ENCODE measurements around the gene BCKDHA. TPM values are rescaled to one million over a fixed set of nuclear protein-coding genes. Genes with fewer than 3 reads are reported as not detected.
A peak's percentile ranks its signal among the peaks of the same experiment; 100 is the strongest.

BCKDHA gene
- total and polyA plus RNA-seq, 9 of the 15 experiments (the other 6 are each of a cell fraction or from before 2014, with no cell fraction given) = 4.5 to 52.5 (median 14.1) TPM

DNA sequence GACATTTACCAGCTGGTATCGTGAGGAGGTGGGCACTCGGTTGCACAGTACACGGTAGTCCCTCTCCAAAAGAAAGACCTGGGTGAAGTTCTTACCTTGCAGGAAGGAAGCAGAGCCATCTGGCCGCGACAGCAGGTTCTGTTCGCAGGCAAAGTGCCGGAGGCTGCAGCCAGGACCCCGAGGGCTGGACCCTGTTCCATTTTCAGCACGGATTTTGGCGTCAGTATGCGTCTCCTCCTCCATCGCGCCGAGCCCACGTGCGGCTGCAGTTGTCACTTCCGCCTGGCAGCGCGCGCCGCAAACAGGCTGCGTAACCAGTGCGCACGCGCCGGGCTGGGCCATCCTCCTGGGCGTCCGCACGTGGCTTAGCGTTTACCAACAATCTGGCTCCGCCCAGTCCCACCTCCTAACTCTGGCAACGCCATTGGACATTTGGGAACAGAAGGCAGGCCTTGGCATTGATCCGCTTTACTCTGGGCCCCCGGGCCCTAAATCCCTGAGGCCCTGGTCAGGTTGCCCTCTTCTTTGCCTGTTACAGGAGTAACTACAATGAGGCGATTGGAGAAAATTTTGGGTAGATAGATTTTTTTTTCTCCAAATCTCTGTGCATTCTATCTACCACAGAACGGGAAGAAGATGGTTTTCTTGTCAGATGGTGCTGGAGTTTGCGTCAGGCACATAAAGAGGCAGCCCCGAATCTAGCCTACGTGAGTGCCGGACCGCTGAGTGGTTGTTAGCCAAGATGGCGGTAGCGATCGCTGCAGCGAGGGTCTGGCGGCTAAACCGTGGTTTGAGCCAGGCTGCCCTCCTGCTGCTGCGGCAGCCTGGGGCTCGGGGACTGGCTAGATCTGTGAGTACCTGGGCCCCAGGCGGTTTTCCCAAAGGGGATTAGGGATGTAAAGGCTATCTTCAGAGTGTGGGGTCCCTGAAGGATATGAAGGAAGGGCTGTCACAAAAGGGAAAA is at the start of gene BCKDHA, which contains the start of gene EXOSC5 (continued):
- peak; percentile 90 for TF ChIP-seq PHF20 (IDR thresholded peaks at IDR 0.05; ENCODE audit: partially characterized antibody)
- peak; percentile 98 for TF ChIP-seq SIN3A (IDR thresholded peaks at IDR 0.05; ENCODE audit: borderline replicate concordance in 2 of 2, control insufficient read depth in 1 of 2, low read depth in 2 of 2, low read length in 2 of 2)
- peak; percentile 75 for TF ChIP-seq CREM (IDR thresholded peaks at IDR 0.05; ENCODE audit: low read depth)
- no peak for TF ChIP-seq ZNF76 (CRISPR knock-in tag; IDR thresholded peaks at IDR 0.05; ENCODE audit: borderline replicate concordance)
- peak; percentile 82 for TF ChIP-seq TAF7 (tag; IDR thresholded peaks at IDR 0.05)
- TF ChIP-seq XRCC5 (IDR thresholded peaks at IDR 0.05; ENCODE audit: low read depth, low read length) = 0 out of 2 replicates have a peak, but pooled peaks have one; percentile 27
- peak; percentile 89 for TF ChIP-seq MTA1 (IDR thresholded peaks at IDR 0.05; ENCODE audit: borderline replicate concordance)
- TF ChIP-seq FOSL1 (tag; conservative IDR thresholded peaks at IDR 0.05) = 0 out of 2 replicates have a peak, but pooled peaks have one; percentile 9
- TF ChIP-seq PKNOX1 (IDR thresholded peaks at IDR 0.05) = peak; percentile 79
- TF ChIP-seq, protein P1, sequence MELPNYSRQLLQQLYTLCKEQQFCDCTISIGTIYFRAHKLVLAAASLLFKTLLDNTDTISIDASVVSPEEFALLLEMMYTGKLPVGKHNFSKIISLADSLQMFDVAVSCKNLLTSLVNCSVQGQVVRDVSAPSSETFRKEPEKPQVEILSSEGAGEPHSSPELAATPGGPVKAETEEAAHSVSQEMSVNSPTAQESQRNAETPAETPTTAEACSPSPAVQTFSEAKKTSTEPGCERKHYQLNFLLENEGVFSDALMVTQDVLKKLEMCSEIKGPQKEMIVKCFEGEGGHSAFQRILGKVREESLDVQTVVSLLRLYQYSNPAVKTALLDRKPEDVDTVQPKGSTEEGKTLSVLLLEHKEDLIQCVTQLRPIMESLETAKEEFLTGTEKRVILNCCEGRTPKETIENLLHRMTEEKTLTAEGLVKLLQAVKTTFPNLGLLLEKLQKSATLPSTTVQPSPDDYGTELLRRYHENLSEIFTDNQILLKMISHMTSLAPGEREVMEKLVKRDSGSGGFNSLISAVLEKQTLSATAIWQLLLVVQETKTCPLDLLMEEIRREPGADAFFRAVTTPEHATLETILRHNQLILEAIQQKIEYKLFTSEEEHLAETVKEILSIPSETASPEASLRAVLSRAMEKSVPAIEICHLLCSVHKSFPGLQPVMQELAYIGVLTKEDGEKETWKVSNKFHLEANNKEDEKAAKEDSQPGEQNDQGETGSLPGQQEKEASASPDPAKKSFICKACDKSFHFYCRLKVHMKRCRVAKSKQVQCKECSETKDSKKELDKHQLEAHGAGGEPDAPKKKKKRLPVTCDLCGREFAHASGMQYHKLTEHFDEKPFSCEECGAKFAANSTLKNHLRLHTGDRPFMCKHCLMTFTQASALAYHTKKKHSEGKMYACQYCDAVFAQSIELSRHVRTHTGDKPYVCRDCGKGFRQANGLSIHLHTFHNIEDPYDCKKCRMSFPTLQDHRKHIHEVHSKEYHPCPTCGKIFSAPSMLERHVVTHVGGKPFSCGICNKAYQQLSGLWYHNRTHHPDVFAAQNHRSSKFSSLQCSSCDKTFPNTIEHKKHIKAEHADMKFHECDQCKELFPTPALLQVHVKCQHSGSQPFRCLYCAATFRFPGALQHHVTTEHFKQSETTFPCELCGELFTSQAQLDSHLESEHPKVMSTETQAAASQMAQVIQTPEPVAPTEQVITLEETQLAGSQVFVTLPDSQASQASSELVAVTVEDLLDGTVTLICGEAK (IDR thresholded peaks at IDR 0.05) = peak; percentile 49; the same call in 1 of the 2 replicates
- TF ChIP-seq, protein P1 (CRISPR knock-in tag; IDR thresholded peaks at IDR 0.05) = no peak
- TF ChIP-seq HDAC1 (IDR thresholded peaks at IDR 0.05) = peak; percentile 21 to 100; a peak in 3 of 4 replicates
- TF ChIP-seq MAX (CRISPR knock-in tag; IDR thresholded peaks at IDR 0.05) = peak; percentile 100
- TF ChIP-seq SMAD3 (CRISPR knock-in tag; conservative IDR thresholded peaks at IDR 0.05) = 0 out of 2 replicates have a peak, but pooled peaks have one; percentile 61
- TF ChIP-seq RBM34 (IDR thresholded peaks at IDR 0.05; ENCODE audit: borderline replicate concordance, insufficient read depth, low read length) = no peak

Measured in K562 (cell line).